T-helper 1 cell treated with Interleukin-12 subunit alpha and Interleukin-12 subunit beta and Interleukin-4 antibody, amounts not matched to agents 30 μg/mL and 1 μg/mL, for 36 hours (primary cell): Measurements from ENCODE around the gene TTYH1.
A peak's percentile ranks its signal among the peaks of the same experiment; 100 is the strongest.

ENCODE experiments used
- H3K27ac Mint-ChIP-seq: one replicate; pipeline ENCODE4 v1.8.0; 2021; ENCODE audit warnings: mild to moderate bottlenecking, mixed read lengths
- H3K27me3 Mint-ChIP-seq: one replicate; pipeline ENCODE4 v1.8.0; 2021; ENCODE audit warnings: low read depth, mixed read lengths
- H3K36me3 Mint-ChIP-seq: one replicate; pipeline ENCODE4 v1.8.0; 2021; ENCODE audit warnings: low read depth, mixed read lengths
- H3K4me1 Mint-ChIP-seq: one replicate; pipeline ENCODE4 v1.8.0; 2021; ENCODE audit warnings: low read depth, mixed read lengths
- H3K4me3 Mint-ChIP-seq: one replicate; pipeline ENCODE4 v1.8.0; 2021; ENCODE audit warnings: mild to moderate bottlenecking, moderate library complexity, mixed read lengths
- H3K9me3 Mint-ChIP-seq: one replicate; pipeline ENCODE4 v1.8.0; 2021; ENCODE audit warnings: mixed read lengths

The TTYH1 gene

DNA sequence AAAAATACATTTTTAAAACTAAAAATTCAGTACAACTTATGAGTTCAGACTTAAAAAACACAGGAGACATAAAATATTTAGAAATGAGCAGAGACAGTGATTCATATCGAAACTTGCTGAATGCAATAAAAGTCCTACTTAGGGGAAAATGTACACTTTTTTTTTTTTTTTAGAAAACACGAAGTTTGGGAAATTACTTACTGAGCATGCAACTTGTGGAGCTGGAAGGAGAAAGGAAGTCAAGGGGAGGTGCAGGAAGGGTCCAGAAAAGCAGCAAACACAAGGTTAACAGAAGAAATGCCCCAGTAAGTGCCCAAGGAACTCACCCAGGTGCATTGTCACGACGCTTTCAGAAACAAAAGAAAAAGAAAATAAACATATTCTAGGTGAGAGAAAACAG lies 31.9 kb upstream of the TTYH1 start:
- H3K9me3 Mint-ChIP-seq = peaks cover 23% of the 10 kb centered on the region
- peak overlapping the region; percentile 72 for H3K4me3 Mint-ChIP-seq
- H3K4me1 Mint-ChIP-seq = peaks cover 45% of the 10 kb centered on the region
- peaks cover 13% of the 10 kb centered on the region for H3K36me3 Mint-ChIP-seq
- peak overlapping the region; percentile 79 for H3K27ac Mint-ChIP-seq
- peaks cover 29% of the 10 kb centered on the region for H3K27me3 Mint-ChIP-seq

- H3K4me1 Mint-ChIP-seq = peaks cover 43% of the 10 kb centered on the region
- H3K9me3 Mint-ChIP-seq = peaks cover 7% of the 10 kb centered on the region
- H3K27ac Mint-ChIP-seq = peak overlapping the region; percentile 82
- H3K4me3 Mint-ChIP-seq = peak overlapping the region; percentile 82
- peaks cover 32% of the 10 kb centered on the region for H3K27me3 Mint-ChIP-seq
- peaks cover 4% of the 10 kb centered on the region for H3K36me3 Mint-ChIP-seq
Observed at GRCh38 chr19:54387991-54388801, 27.1 kb upstream of the TTYH1 start.

DNA sequence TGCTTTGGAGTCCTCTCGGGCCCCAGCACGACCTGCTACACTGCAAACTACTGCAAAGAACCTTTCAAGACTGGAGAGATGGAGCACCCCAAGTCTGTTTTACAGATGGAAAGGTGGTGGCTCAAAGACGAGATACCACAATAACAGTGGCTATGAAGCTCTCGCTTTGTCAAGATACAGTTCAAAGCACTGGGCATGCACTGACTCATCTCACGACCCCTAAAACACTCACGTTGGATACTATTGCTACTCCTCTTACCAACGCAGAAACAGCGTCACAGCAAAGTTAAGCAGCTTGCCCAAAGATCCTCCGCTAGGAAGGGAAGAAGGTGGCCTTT lies 26.5 kb upstream of the TTYH1 start:
- Mint-ChIP-seq H3K4me3 (peak overlapping the region; percentile 82), H3K27ac (peak overlapping the region; percentile 77), H3K9me3 (peaks cover 4% of the 10 kb centered on the region), H3K27me3 (peaks cover 30% of the 10 kb centered on the region), H3K36me3 (peaks cover 2% of the 10 kb centered on the region), H3K4me1 (peaks cover 40% of the 10 kb centered on the region)

- peaks cover 30% of the 10 kb centered on the region for H3K27me3 Mint-ChIP-seq
- peaks cover 2% of the 10 kb centered on the region for H3K36me3 Mint-ChIP-seq
- peaks cover 4% of the 10 kb centered on the region for H3K9me3 Mint-ChIP-seq
- no peak overlapping the region for H3K27ac Mint-ChIP-seq
- H3K4me3 Mint-ChIP-seq = peak overlapping the region; percentile 18
- peaks cover 40% of the 10 kb centered on the region for H3K4me1 Mint-ChIP-seq
Observed at GRCh38 chr19:54389553-54389952, 25.7 kb upstream of the TTYH1 start.

DNA sequence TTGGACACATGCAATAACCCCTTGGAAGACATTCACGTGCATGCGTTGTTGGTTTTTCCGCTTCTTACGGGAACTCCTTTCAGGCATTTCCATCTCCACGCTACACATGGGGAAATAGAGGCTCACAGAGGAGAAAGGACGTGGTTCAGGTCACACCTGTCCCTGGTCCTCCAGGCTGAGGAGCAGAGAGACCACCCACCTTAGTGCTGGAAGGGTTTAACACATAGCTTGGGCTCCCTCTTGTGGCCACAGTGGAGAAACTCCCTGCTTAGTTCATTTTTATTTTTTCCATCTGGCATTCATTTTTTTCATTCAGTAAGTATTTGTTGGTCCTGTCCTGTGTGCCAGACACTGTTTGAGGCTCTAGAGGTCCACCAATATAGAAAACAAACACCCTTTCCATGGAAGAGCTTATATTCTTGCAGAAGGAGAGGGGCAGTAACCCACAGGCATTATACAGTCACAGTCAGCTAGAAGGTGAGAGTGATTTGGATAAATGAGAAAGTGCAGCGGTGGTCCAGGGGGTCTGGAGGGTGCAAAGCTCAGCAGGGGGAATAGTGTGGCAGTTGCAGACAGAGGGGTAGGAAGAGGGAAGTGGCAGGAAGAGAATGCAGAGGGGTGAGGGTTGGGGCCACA lies 24.2 kb upstream of the TTYH1 start:
- Mint-ChIP-seq H3K9me3 (no peaks in the 10 kb centered on the region), H3K4me3 (peak overlapping the region; percentile 52), H3K4me1 (peaks cover 31% of the 10 kb centered on the region), H3K36me3 (no peaks in the 10 kb centered on the region), H3K27me3 (peaks cover 21% of the 10 kb centered on the region), H3K27ac (peak overlapping the region; percentile 54)

DNA sequence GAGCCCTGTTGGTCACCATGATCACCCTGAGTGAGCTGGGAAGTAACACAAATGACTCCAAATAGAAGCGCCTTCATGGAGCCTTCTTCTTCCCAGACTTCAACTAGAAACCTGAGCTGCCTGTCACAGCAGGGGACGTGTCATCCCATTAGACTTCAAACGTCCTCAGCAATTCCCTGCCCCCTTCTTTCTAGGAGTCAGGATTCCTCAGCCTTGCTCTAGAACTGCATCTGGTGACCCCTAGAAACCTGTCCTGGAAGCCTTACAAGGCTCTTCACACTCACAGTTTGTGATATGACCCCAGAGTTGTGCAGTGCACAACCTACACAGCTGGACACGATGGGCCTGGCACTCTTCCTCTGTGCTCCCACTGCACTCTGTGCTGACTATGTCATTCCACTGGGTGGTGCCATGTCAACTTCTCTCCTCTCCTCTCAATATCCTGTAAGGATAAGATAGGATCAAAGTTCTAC lies 23.6 kb upstream of the TTYH1 start:
- H3K9me3 Mint-ChIP-seq = no peaks in the 10 kb centered on the region
- no peak overlapping the region for H3K27ac Mint-ChIP-seq
- H3K36me3 Mint-ChIP-seq = no peaks in the 10 kb centered on the region
- peaks cover 21% of the 10 kb centered on the region for H3K27me3 Mint-ChIP-seq
- peaks cover 31% of the 10 kb centered on the region for H3K4me1 Mint-ChIP-seq
- no peak overlapping the region for H3K4me3 Mint-ChIP-seq

DNA sequence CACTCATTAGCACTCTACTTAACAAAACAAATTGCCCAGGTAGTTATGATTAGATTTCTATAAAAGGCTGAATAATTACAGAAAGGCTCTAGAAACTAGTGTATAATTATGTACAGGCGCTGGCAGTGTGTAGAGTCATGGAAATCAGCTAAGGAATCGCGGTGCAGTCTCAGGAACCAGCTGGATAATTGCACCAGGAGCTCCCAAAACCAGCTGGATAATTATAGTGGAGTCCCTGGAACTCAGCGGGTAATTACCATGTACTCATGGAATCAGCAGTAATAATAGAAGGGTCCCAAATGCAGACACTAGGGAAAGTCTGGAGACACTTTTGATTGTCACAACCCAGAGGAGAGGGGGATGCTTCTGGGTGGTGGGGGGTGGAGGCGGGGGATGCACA lies 23.2 kb upstream of the TTYH1 start:
- Mint-ChIP-seq H3K36me3 (no peaks in the 10 kb centered on the region), H3K4me1 (peaks cover 31% of the 10 kb centered on the region), H3K27me3 (peaks cover 21% of the 10 kb centered on the region), H3K4me3 (no peak overlapping the region), H3K9me3 (no peaks in the 10 kb centered on the region), H3K27ac (no peak overlapping the region)

DNA sequence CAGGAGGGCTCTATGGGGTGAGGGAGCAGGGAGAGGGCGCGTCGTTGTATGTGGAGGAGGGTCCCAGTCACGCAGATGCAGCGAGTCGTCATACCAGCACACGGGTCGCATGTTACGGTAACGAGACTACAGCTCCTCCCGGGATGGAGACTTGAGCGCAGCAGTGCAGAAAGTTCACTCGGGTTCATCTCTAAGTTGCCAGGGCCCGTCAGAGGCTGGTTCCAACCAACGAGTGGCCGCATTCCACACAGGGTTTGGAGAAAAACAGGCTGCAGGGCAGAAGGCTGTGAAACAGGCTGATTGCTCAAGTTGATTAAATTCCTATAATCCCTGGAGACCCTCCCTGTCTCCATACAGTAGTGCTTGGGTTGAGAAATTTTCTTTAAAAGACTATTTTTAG lies 21.9 kb upstream of the TTYH1 start:
- Mint-ChIP-seq H3K4me1 (peaks cover 23% of the 10 kb centered on the region), H3K9me3 (no peaks in the 10 kb centered on the region), H3K27me3 (peaks cover 15% of the 10 kb centered on the region), H3K36me3 (no peaks in the 10 kb centered on the region), H3K27ac (no peak overlapping the region), H3K4me3 (no peak overlapping the region)

DNA sequence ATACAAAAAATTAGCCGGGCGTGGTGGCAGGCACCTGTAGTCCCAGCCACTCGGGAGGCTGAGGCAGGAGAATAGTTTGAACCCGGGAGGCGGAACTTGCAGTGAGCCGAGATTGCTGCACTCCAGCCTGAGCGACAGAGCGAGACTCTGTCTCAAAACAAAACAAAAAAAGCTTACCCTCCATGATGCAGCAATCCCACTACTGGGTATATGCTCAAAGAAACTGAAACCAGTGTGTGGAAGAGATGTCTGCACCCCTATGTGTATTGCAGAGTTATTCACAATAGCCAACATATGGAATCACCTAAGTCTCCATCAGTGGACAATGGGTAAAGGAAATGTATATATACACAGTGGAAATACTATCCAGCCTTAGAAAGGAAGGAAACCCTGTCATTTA lies 19.6 kb upstream of the TTYH1 start:
- H3K9me3 Mint-ChIP-seq = no peaks in the 10 kb centered on the region
- no peak overlapping the region for H3K4me3 Mint-ChIP-seq
- peaks cover 14% of the 10 kb centered on the region for H3K27me3 Mint-ChIP-seq
- no peaks in the 10 kb centered on the region for H3K36me3 Mint-ChIP-seq
- peaks cover 6% of the 10 kb centered on the region for H3K4me1 Mint-ChIP-seq
- H3K27ac Mint-ChIP-seq = no peak overlapping the region

DNA sequence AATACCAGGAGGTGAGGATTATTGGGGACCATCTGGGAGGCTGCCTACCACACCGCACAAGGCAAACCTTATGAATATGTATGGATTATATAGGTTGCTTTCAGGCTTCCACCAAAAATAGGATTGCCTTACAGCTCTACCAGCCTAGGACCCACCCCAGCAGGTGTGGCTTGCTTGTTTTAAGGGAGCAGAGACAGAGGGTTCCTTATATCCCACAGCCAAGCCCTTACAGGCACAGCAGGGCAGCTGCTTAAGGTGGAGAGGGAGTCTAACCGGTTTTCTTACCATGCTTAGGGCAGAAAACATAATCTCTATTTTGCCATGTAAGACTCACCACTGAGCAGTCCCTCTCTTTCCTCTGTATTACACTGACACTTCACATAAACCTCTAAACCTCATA lies 16.1 kb upstream of the TTYH1 start:
- Mint-ChIP-seq H3K27me3 (no peaks in the 10 kb centered on the region), H3K36me3 (no peaks in the 10 kb centered on the region), H3K27ac (no peak overlapping the region), H3K4me3 (no peak overlapping the region), H3K4me1 (no peaks in the 10 kb centered on the region), H3K9me3 (no peaks in the 10 kb centered on the region)

DNA sequence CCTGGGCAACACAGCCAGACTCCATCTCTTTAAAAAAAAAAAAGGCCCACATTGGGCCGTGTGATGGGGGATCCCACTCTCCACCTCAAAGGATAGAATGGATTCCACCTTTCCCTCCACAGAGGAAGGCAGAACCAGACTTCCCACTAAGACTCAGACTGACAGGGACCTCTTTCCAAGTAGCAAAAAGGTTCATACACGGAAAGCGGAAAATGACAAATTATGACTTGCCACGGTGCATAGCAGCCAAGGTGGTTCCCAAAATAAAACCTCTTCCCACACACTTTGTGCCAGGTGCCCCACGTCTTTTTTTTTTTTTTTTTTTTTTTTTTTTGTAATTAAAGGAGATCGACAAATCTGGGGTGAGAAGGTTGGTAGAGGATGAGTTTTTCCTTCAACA lies 14.4 kb upstream of the TTYH1 start:
- H3K36me3 Mint-ChIP-seq = no peaks in the 10 kb centered on the region
- H3K4me3 Mint-ChIP-seq = no peak overlapping the region
- no peaks in the 10 kb centered on the region for H3K4me1 Mint-ChIP-seq
- H3K9me3 Mint-ChIP-seq = no peaks in the 10 kb centered on the region
- H3K27me3 Mint-ChIP-seq = peaks cover under 1% of the 10 kb centered on the region
- H3K27ac Mint-ChIP-seq = no peak overlapping the region

- no peaks in the 10 kb centered on the region for H3K36me3 Mint-ChIP-seq
- H3K27ac Mint-ChIP-seq = no peak overlapping the region
- H3K27me3 Mint-ChIP-seq = peaks cover 5% of the 10 kb centered on the region
- no peaks in the 10 kb centered on the region for H3K4me1 Mint-ChIP-seq
- peaks cover 8% of the 10 kb centered on the region for H3K9me3 Mint-ChIP-seq
- no peak overlapping the region for H3K4me3 Mint-ChIP-seq
Observed at GRCh38 chr19:54403054-54403453, 12.2 kb upstream of the TTYH1 start.

- Mint-ChIP-seq H3K36me3 (peaks cover 2% of the 10 kb centered on the region), H3K27ac (no peak overlapping the region), H3K4me3 (no peak overlapping the region), H3K27me3 (peaks cover 5% of the 10 kb centered on the region), H3K4me1 (no peaks in the 10 kb centered on the region), H3K9me3 (peaks cover 14% of the 10 kb centered on the region)
Observed at GRCh38 chr19:54405628-54406027, 9.6 kb upstream of the TTYH1 start.

- Mint-ChIP-seq H3K27ac (no peak overlapping the region), H3K27me3 (peaks cover 13% of the 10 kb centered on the region), H3K4me3 (no peak overlapping the region), H3K4me1 (no peaks in the 10 kb centered on the region), H3K36me3 (peaks cover 2% of the 10 kb centered on the region), H3K9me3 (peaks cover 14% of the 10 kb centered on the region)
Observed at GRCh38 chr19:54407780-54408179, 7.5 kb upstream of the TTYH1 start.

- H3K4me3 Mint-ChIP-seq = no peak overlapping the region
- H3K27me3 Mint-ChIP-seq = peaks cover 21% of the 10 kb centered on the region
- peak overlapping the region; percentile 84 for H3K27ac Mint-ChIP-seq
Observed at GRCh38 chr19:54408456-54409026, 6.7 kb upstream of the TTYH1 start.

More at GRCh38 chr19:54408456-54409026, 6.7 kb upstream of the TTYH1 start:
- Mint-ChIP-seq H3K4me1 (no peaks in the 10 kb centered on the region), H3K9me3 (peaks cover 18% of the 10 kb centered on the region), H3K36me3 (peaks cover 2% of the 10 kb centered on the region)
